Endothelial cell of umbilical vein (primary cell): ENCODE measurements around the gene WEE2.

Experiments used
- EZH2 ChIP-seq: IDR thresholded peaks from 2 replicates; pipeline ENCODE4 v1.6.1; 2012; ENCODE audit warnings: borderline replicate concordance, low read depth, mild to moderate bottlenecking, moderate library complexity, low read length, inconsistent platforms; ENCODE audit not compliant: severe bottlenecking
- FOS ChIP-seq: IDR thresholded peaks from 2 replicates; pipeline ENCODE4 v1.6.1; 2011; ENCODE audit warnings: mild to moderate bottlenecking, low read length, moderate library complexity, borderline replicate concordance; ENCODE audit not compliant: insufficient read depth
- POLR2A ChIP-seq: IDR thresholded peaks from 2 replicates; pipeline ENCODE4 v1.6.1; 2012; ENCODE audit warnings: low read depth, mild to moderate bottlenecking, control low read depth, low read length
- TF ChIP-seq, protein P1 (sequence below), 2 donors: IDR thresholded peaks; 1 replicate in 1 of 2; 2 replicates in 1 of 2; pipeline ENCODE4 v1.5.1; 2011; ENCODE audit warnings: low read length in 2 of 2, mild to moderate bottlenecking in 2 of 2, moderate library complexity in 2 of 2, control low read depth in 1 of 2, inconsistent platforms in 1 of 2, low read depth in 1 of 2; ENCODE audit not compliant: insufficient read depth in 1 of 2; ENCODE audit errors: extremely low read depth in 1 of 2

DNA sequence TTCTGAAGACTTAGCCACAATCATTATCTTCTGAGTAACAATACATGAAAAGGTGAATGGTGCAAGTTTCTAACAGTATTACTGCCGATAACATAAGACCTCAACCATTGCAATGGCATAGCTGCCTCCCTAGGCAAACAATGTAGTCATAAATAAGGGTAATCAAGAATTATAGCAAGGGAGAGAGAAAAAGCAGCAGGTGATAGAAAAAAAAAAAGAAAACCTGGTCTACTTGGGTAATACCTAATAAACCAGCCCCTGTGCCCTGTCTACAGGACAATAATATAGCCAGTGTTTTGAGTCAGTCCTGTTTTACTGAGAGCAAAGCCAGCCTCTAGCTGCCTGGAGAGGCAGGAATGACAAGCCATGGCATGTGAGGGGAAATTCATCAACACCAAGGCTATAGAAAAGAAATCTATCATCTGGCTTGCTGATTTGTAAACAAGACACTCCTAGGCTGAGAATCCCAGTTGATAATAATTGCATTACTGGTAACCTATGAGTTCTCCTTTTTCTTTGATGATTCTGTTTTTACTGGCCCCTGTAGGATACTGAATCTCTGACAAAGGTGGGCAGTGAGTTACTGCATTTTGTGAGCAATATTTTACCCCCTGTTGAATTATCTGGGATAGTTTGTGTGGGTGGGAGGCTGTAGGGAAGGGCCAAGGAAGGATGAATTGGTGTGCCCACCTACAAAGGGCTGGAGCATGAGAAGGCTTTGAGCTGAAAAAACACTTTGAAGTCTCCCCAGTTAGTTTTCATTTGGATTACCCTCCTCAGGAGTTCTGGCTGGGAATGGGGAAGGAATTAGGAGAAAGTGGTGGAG lies 1.7 kb upstream of the WEE2 start:
- TF ChIP-seq EZH2, result no peak
- no peak for TF ChIP-seq FOS
- TF ChIP-seq, protein P1, sequence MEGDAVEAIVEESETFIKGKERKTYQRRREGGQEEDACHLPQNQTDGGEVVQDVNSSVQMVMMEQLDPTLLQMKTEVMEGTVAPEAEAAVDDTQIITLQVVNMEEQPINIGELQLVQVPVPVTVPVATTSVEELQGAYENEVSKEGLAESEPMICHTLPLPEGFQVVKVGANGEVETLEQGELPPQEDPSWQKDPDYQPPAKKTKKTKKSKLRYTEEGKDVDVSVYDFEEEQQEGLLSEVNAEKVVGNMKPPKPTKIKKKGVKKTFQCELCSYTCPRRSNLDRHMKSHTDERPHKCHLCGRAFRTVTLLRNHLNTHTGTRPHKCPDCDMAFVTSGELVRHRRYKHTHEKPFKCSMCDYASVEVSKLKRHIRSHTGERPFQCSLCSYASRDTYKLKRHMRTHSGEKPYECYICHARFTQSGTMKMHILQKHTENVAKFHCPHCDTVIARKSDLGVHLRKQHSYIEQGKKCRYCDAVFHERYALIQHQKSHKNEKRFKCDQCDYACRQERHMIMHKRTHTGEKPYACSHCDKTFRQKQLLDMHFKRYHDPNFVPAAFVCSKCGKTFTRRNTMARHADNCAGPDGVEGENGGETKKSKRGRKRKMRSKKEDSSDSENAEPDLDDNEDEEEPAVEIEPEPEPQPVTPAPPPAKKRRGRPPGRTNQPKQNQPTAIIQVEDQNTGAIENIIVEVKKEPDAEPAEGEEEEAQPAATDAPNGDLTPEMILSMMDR (IDR thresholded peaks at IDR 0.05; ENCODE audit: extremely low read depth in 1 of 2, insufficient read depth in 1 of 2, low read depth in 1 of 2, low read length in 2 of 2), result no peak
- no peak for TF ChIP-seq POLR2A
